Karpas-422 (cell line): ENCODE measurements around the gene PCIF1. TPM values are rescaled to one million over a fixed set of nuclear protein-coding genes. Genes with fewer than 3 reads are reported as not detected.
"Not testable (repeated sequence)": the region's sequence is repeated elsewhere in the genome, so short reads cannot be mapped to it uniquely, and the experiment has no call there.

Source experiments
- DNase-seq: peaks from one replicate; pipeline ENCODE4 v3.0.0-alpha.2; 2015
- H2AFZ ChIP-seq: fragments of 200-600 bp; sonication (generic); 2 replicates; pipeline ENCODE4 v1.6.1; 2014; ENCODE audit warnings: antibody characterized with exemption, low read length, mixed read lengths
- H3K27ac ChIP-seq: fragments of 200-600 bp; sonication (generic); 2 replicates; pipeline ENCODE4 v1.5.1; 2014; ENCODE audit warnings: mild to moderate bottlenecking, low read length, moderate library complexity
- H3K27me3 ChIP-seq: fragments of 200-600 bp; sonication (generic); 2 replicates; pipeline ENCODE4 v1.6.1; 2014; ENCODE audit warnings: low read length, mixed read lengths
- H3K36me3 ChIP-seq: fragments of 200-600 bp; sonication (generic); 2 replicates; pipeline ENCODE4 v1.6.1; 2014; ENCODE audit warnings: low read length, mixed read lengths; ENCODE audit not compliant: insufficient read depth
- H3K4me1 ChIP-seq: fragments of 200-600 bp; sonication (generic); 2 replicates; pipeline ENCODE4 v1.6.1; 2014; ENCODE audit warnings: mild to moderate bottlenecking, low read length, mixed read lengths
- H3K4me2 ChIP-seq: fragments of 200-600 bp; sonication (generic); 2 replicates; pipeline ENCODE4 v1.6.1; 2014; ENCODE audit warnings: low read length, low read depth, mild to moderate bottlenecking; ENCODE audit not compliant: poor library complexity, severe bottlenecking
- H3K4me3 ChIP-seq: fragments of 200-600 bp; sonication (generic); 2 replicates; pipeline ENCODE4 v1.5.1; 2014; ENCODE audit warnings: mild to moderate bottlenecking, antibody characterized with exemption, low read length, mixed read lengths
- H3K79me2 ChIP-seq: fragments of 200-600 bp; sonication (generic); 2 replicates; pipeline ENCODE4 v1.6.1; 2014; ENCODE audit warnings: mild to moderate bottlenecking, low read length, mixed read lengths
- H3K9ac ChIP-seq: fragments of 200-600 bp; sonication (generic); 2 replicates; pipeline ENCODE4 v1.6.0; 2014; ENCODE audit warnings: low read length
- H3K9me2 ChIP-seq: fragments of 200-600 bp; sonication (generic), shearing (Covaris generic); replicated peaks from 2 replicates; pipeline ENCODE4 v1.6.0; 2014; ENCODE audit warnings: mild to moderate bottlenecking, low read length, moderate library complexity; ENCODE audit not compliant: insufficient read depth
- H3K9me3 ChIP-seq: fragments of 300-700, 200-600 bp; sonication (generic); 2 replicates; pipeline ENCODE4 v1.6.1; 2014; ENCODE audit warnings: low read length, mixed read lengths
- H4K20me1 ChIP-seq: fragments of 200-600 bp; sonication (generic); 2 replicates; pipeline ENCODE4 v1.6.1; 2014; ENCODE audit warnings: mild to moderate bottlenecking, antibody characterized with exemption, low read length, low read depth; ENCODE audit not compliant: insufficient read depth
- total RNA-seq: library from RNA; depleted of rRNA; stranded (reverse); fragments of >200 nt; shearing (Covaris generic); gene quantifications from 2 replicates; pipeline ENCODE4 v1.2.3, GENCODE V29; 2014; ENCODE audit warnings: low replicate concordance

PCIF1 gene
- total RNA-seq, 1 experiment from 2014 or later: 12.0 TPM

- H3K4me2 ChIP-seq: no peak overlapping the region
- H3K36me3 ChIP-seq: no peaks in the 10 kb centered on the region
Observed at GRCh38 chr20:45976086-45976485, 41.6 kb downstream of the PCIF1 start.

GRCh38 chr20:45981261-45981660 is 46.8 kb downstream of the PCIF1 start:
- Histone ChIP-seq H2AFZ (no peak overlapping the region), H3K4me3 (no peak overlapping the region), H3K9me2 (no peaks in the 10 kb centered on the region), H3K27ac (no peak overlapping the region), H3K27me3 (no peaks in the 10 kb centered on the region), H4K20me1 (no peaks in the 10 kb centered on the region), H3K9ac (no peak overlapping the region), H3K79me2 (no peaks in the 10 kb centered on the region), H3K4me1 (peaks cover 5% of the 10 kb centered on the region), H3K4me2 (no peak overlapping the region), H3K9me3 (no peaks in the 10 kb centered on the region), H3K36me3 (no peaks in the 10 kb centered on the region)
- DNase-seq: no peak

More at GRCh38 chr20:45976086-45976485, 41.6 kb downstream of the PCIF1 start:
- Histone ChIP-seq H4K20me1 (no peaks in the 10 kb centered on the region), H3K4me3 (no peak overlapping the region), H3K4me1 (peaks cover 11% of the 10 kb centered on the region), H3K79me2 (peaks cover 5% of the 10 kb centered on the region), H3K27ac (no peak overlapping the region), H3K9me2 (no peaks in the 10 kb centered on the region), H3K9me3 (no peaks in the 10 kb centered on the region), H2AFZ (no peak overlapping the region), H3K27me3 (no peaks in the 10 kb centered on the region), H3K9ac (no peak overlapping the region)
- no peak for DNase-seq

DNA sequence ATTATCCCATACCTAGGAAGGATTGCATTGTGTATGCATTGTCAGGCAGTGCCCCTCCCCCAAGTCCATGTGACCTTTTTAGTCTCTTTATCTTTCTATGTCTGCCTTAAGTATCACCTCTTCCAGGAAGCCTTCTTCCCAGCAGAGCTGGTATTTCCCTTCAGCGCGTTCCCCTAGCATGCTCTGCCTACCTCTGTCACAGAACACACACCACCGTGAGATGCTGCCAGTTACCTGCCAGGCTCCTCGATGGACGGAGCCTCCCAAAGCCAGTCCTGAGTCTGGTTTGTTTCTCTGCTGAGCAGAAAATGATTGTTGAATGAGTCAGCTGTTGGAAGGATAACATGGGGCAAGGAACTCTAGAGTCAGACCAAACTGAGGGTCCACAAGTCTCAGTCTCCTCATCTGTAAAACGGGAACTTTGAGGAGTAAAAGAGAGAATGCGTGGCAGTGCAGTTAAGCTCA is 48.8 kb downstream of the PCIF1 start:
- H3K36me3 ChIP-seq: no peaks in the 10 kb centered on the region
- H2AFZ ChIP-seq: no peak overlapping the region
- H3K9me3 ChIP-seq: no peaks in the 10 kb centered on the region
- no peaks in the 10 kb centered on the region for H4K20me1 ChIP-seq
- H3K4me2 ChIP-seq: no peak overlapping the region
- H3K4me3 ChIP-seq: no peak overlapping the region
- H3K9me2 ChIP-seq: no peaks in the 10 kb centered on the region
- H3K4me1 ChIP-seq: no peaks in the 10 kb centered on the region
- H3K9ac ChIP-seq: no peak overlapping the region
- H3K27ac ChIP-seq: no peak overlapping the region
- no peaks in the 10 kb centered on the region for H3K27me3 ChIP-seq
- no peak for DNase-seq
- no peaks in the 10 kb centered on the region for H3K79me2 ChIP-seq

- H3K4me2 ChIP-seq: no peak overlapping the region
- H3K79me2 ChIP-seq: no peaks in the 10 kb centered on the region
- H3K9me3 ChIP-seq: no peaks in the 10 kb centered on the region
- H3K27me3 ChIP-seq: no peaks in the 10 kb centered on the region
- H4K20me1 ChIP-seq: no peaks in the 10 kb centered on the region
- H3K4me1 ChIP-seq: no peaks in the 10 kb centered on the region
- DNase-seq: no peak
- no peak overlapping the region for H3K27ac ChIP-seq
- no peak overlapping the region for H2AFZ ChIP-seq
- H3K36me3 ChIP-seq: no peaks in the 10 kb centered on the region
- H3K9me2 ChIP-seq: no peaks in the 10 kb centered on the region
- H3K4me3 ChIP-seq: no peak overlapping the region
- no peak overlapping the region for H3K9ac ChIP-seq
Observed at GRCh38 chr20:45985573-45985972, 51.1 kb downstream of the PCIF1 start.

DNA sequence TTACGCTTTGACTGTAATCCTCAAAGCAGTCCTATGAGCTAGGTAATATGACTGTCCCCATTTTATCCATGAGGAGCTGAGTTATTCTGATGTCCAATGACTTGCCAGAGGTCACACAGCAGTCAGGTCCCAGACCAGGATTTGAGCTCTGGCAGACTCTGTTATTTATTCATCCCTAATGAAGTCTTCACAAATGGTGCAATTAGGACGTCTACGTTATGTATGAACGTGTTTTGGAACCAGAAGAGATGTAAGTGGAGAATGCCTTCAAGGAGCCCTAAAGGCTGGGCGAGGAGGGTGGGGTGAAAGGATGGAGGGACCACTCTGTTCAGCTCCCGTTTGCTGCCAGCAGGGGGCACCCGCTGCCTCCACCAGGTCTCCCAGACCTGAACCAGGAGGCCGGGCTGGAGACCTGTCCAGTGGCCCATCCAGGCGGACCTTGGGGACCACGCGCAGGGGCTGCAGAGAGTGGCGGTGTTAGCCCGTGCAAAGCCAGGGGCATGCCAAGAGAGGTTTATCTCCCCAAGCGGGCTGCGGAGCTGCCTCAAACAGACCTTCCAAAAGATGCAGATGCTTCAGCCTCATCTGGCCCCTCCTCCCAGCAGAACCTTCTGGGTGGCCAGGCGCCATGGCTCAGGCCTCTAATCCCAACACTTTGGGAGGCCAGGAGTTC is 52.8 kb downstream of the PCIF1 start:
- no peaks in the 10 kb centered on the region for H3K79me2 ChIP-seq
- no peaks in the 10 kb centered on the region for H3K9me2 ChIP-seq
- no peak overlapping the region for H3K27ac ChIP-seq
- no peaks in the 10 kb centered on the region for H3K9me3 ChIP-seq
- H3K9ac ChIP-seq: no peak overlapping the region
- H3K4me3 ChIP-seq: no peak overlapping the region
- no peak overlapping the region for H3K4me2 ChIP-seq
- no peaks in the 10 kb centered on the region for H4K20me1 ChIP-seq
- no peaks in the 10 kb centered on the region for H3K36me3 ChIP-seq
- H2AFZ ChIP-seq: no peak overlapping the region
- DNase-seq: peak; percentile 88
- peaks cover 3% of the 10 kb centered on the region; the same call in 1 of the 2 replicates for H3K4me1 ChIP-seq
- no peaks in the 10 kb centered on the region for H3K27me3 ChIP-seq

DNA sequence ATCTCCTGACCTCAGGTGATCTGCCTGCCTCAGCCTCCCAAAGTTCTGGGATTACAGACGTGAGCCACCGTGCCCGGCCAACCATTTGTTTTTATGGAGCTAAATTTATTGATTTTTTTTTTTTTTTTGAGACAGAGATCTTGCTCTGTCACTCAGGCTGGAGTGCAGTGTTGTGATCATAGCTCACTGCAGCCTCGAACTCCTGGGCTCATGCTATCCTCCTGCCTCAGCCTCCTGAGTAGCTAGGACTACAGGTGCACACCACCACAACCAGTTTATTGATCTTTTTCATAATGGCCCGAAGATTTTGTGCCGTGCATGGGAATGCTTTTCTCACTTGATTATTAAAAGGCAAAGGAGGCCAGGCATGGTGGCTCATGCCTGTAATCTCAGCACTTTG is 54.3 kb downstream of the PCIF1 start:
- not testable (repeated sequence) for H3K79me2 ChIP-seq, H3K27me3 ChIP-seq, DNase-seq, H3K36me3 ChIP-seq, H3K9me2 ChIP-seq, H3K4me1 ChIP-seq, H2AFZ ChIP-seq, H3K27ac ChIP-seq, H3K4me2 ChIP-seq, H3K4me3 ChIP-seq, H4K20me1 ChIP-seq, H3K9me3 ChIP-seq, H3K9ac ChIP-seq

DNA sequence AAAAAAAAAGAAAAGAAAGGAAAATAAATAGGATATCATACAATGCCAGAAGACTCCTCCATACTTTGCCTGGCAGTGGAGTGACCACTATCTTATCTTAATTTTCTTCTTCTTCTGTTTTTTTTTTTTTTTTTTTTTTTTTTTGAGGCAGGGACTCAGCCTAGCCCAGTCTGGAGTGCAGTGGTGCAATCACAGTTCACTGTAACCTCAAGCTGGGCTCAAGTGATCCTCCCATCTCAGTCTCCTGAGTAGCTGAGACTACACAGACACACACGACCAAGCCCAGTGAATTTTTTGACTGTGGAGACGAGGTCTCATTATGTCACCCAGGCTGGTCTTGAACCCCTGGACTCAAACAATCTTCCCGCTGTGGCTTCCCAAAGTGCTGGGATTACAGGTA is 57.1 kb downstream of the PCIF1 start:
- no peaks in the 10 kb centered on the region for H3K9me3 ChIP-seq
- DNase-seq: no peak
- H3K9ac ChIP-seq: no peak overlapping the region
- no peaks in the 10 kb centered on the region for H4K20me1 ChIP-seq
- no peaks in the 10 kb centered on the region for H3K9me2 ChIP-seq
- H3K4me2 ChIP-seq: no peak overlapping the region
- H2AFZ ChIP-seq: no peak overlapping the region
- no peaks in the 10 kb centered on the region for H3K79me2 ChIP-seq
- H3K36me3 ChIP-seq: no peaks in the 10 kb centered on the region
- no peak overlapping the region for H3K27ac ChIP-seq
- no peaks in the 10 kb centered on the region for H3K27me3 ChIP-seq
- no peak overlapping the region for H3K4me3 ChIP-seq
- H3K4me1 ChIP-seq: peaks cover 3% of the 10 kb centered on the region; the same call in 1 of the 2 replicates

GRCh38 chr20:45993197-45993951 is 58.9 kb downstream of the PCIF1 start:
- H3K4me3 ChIP-seq: no peak overlapping the region
- peaks cover 3% of the 10 kb centered on the region; the same call in 1 of the 2 replicates for H3K4me1 ChIP-seq
- H3K27me3 ChIP-seq: no peaks in the 10 kb centered on the region
- H3K36me3 ChIP-seq: no peaks in the 10 kb centered on the region
- H3K9me2 ChIP-seq: no peaks in the 10 kb centered on the region
- H3K27ac ChIP-seq: no peak overlapping the region
- H3K9ac ChIP-seq: no peak overlapping the region
- H4K20me1 ChIP-seq: no peaks in the 10 kb centered on the region
- H2AFZ ChIP-seq: no peak overlapping the region
- no peak for DNase-seq
- H3K4me2 ChIP-seq: no peak overlapping the region
- H3K9me3 ChIP-seq: no peaks in the 10 kb centered on the region
- H3K79me2 ChIP-seq: no peaks in the 10 kb centered on the region
